Activated naive CD8-positive, alpha-beta T cell treated with anti-CD3 and anti-CD28 coated beads for 36 hours (primary cell): ENCODE data around the gene SDHAF3. TPM values are rescaled to one million over a fixed set of nuclear protein-coding genes. Genes with fewer than 3 reads are reported as not detected.
"Not testable (repeated sequence)": the region's sequence is repeated elsewhere in the genome, so short reads cannot be mapped to it uniquely, and the experiment has no call there.

Experiments
- DNase-seq: peaks from one replicate; pipeline ENCODE4 v3.0.0; 2021
- H3K27ac Mint-ChIP-seq: one replicate; pipeline ENCODE4 v1.8.0; 2022; ENCODE audit warnings: mild to moderate bottlenecking, moderate library complexity, mixed read lengths
- H3K27me3 Mint-ChIP-seq: one replicate; pipeline ENCODE4 v1.8.0; 2022; ENCODE audit warnings: mild to moderate bottlenecking, mixed read lengths
- H3K36me3 Mint-ChIP-seq: one replicate; pipeline ENCODE4 v1.8.0; 2021; ENCODE audit warnings: mild to moderate bottlenecking, mixed read lengths
- H3K4me1 Mint-ChIP-seq: one replicate; pipeline ENCODE4 v1.8.0; 2021; ENCODE audit warnings: mixed read lengths
- H3K4me3 Mint-ChIP-seq: one replicate; pipeline ENCODE4 v1.8.0; 2022; ENCODE audit warnings: mild to moderate bottlenecking, moderate library complexity, mixed read lengths
- H3K9me3 Mint-ChIP-seq: one replicate; pipeline ENCODE4 v1.8.0; 2022; ENCODE audit warnings: mixed read lengths
- total RNA-seq, 2 experiments: library from RNA; stranded (reverse); gene quantifications; one replicate each; pipeline ENCODE4 v1.2.3, GENCODE V29; 2021

Gene SDHAF3
- total RNA-seq: 10 to 100 TPM; 41.7 to 46.9 TPM

- Mint-ChIP-seq H3K27ac (peak within 1 kb of the TSS; percentile 96), H3K27me3 (no peaks in the 10 kb centered on the region), H3K4me1 (peaks cover 24% of the 10 kb centered on the region), H3K36me3 (peaks cover 31% of the 10 kb centered on the region), H3K9me3 (no peaks in the 10 kb centered on the region), H3K4me3 (peak within 1 kb of the TSS; percentile 96)
- DNase-seq: peak; percentile 96
Measured at GRCh38 chr7:97117372-97118188, at the start of gene SDHAF3. Gene SDHAF3, plus strand, starts transcription at chr7:97117698. Its CDS starts 26 bp downstream, at chr7:97117724.

DNA sequence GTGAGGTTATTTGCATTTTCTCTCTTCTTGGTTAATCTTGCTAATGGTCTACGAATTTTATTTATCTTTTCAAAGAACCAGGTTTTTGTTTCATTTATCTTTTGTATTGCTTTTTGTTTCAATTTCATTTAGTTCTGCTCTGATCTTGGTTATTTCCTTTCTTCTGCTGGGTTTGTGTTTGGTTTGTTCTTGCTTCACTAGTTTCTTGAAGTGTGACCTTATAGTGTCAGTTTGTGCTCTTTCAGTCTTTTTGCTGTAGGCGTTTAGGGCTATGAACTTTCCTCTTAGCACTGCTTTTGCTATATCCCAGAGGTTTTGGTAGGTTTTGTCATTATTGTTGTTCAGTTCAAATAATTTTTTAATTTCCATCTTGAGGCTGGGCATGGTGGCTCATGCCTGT is 45.5 kb upstream of the SDHAF3 start:
- not testable (repeated sequence) for H3K4me1 Mint-ChIP-seq, H3K4me3 Mint-ChIP-seq, H3K36me3 Mint-ChIP-seq, H3K9me3 Mint-ChIP-seq, DNase-seq, H3K27ac Mint-ChIP-seq
- peaks cover 43% of the 10 kb centered on the region for H3K27me3 Mint-ChIP-seq

DNA sequence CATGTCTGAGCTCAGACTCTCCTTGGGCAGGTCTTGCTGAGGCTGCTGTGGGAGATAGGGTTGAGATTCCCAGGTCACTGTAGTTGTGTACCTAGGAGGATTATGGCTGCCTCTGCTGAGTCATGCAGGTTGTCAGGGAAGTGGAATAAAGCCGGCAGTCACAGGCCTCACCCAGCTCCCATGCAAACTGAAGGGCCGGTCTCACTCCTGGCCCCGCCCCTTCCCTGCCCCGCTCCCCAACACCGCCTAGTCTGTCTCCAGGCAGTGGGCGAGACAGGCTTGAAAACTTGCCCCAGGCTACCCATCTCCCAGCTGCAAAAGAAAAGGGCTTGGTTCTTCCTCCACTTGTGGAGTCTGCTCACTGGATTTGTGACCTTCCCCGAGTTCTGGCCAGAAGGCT is 41.6 kb upstream of the SDHAF3 start:
- no peaks in the 10 kb centered on the region for H3K36me3 Mint-ChIP-seq
- peaks cover 51% of the 10 kb centered on the region for H3K27me3 Mint-ChIP-seq
- no peak for DNase-seq
- no peak overlapping the region for H3K27ac Mint-ChIP-seq
- peaks cover 10% of the 10 kb centered on the region for H3K4me1 Mint-ChIP-seq
- H3K4me3 Mint-ChIP-seq: no peak overlapping the region
- peaks cover 2% of the 10 kb centered on the region for H3K9me3 Mint-ChIP-seq

- Mint-ChIP-seq H3K36me3 (no peaks in the 10 kb centered on the region), H3K4me3 (no peak overlapping the region), H3K27ac (no peak overlapping the region), H3K27me3 (peaks cover 56% of the 10 kb centered on the region), H3K9me3 (no peaks in the 10 kb centered on the region), H3K4me1 (peaks cover 6% of the 10 kb centered on the region)
- no peak for DNase-seq
Measured at GRCh38 chr7:97078023-97078969, 39.2 kb upstream of the SDHAF3 start.

DNA sequence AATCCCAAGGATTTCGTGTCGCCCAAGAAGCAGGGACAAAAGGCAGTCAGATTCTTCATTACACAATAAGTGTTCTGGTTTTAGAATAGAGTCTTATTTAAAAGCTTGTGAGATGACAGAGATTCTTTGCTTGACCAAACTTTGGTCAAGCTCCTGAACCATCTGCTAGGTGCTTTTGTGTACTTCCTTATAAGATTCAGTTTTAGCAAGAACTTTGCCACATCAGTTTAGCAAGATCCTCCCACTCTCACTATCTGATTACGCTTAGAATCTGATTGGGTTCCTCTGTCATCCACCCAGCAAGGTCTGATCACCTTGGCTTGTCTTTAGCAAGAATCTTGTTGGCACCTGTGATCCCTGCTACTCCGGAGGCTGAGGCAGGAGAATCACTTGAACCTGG is 38.2 kb upstream of the SDHAF3 start:
- Mint-ChIP-seq H3K4me1 (peaks cover 6% of the 10 kb centered on the region), H3K4me3 (no peak overlapping the region), H3K27me3 (peaks cover 49% of the 10 kb centered on the region), H3K27ac (no peak overlapping the region), H3K9me3 (no peaks in the 10 kb centered on the region), H3K36me3 (no peaks in the 10 kb centered on the region)
- no peak for DNase-seq

GRCh38 chr7:97081521-97082300 is 35.8 kb upstream of the SDHAF3 start:
- H3K27ac Mint-ChIP-seq: no peak overlapping the region
- H3K9me3 Mint-ChIP-seq: no peaks in the 10 kb centered on the region
- H3K36me3 Mint-ChIP-seq: no peaks in the 10 kb centered on the region
- H3K4me1 Mint-ChIP-seq: peaks cover 6% of the 10 kb centered on the region
- DNase-seq: no peak
- peaks cover 36% of the 10 kb centered on the region for H3K27me3 Mint-ChIP-seq
- H3K4me3 Mint-ChIP-seq: no peak overlapping the region

GRCh38 chr7:97088364-97088763 is 29.1 kb upstream of the SDHAF3 start:
- H3K36me3 Mint-ChIP-seq: no peaks in the 10 kb centered on the region
- peaks cover 41% of the 10 kb centered on the region for H3K27me3 Mint-ChIP-seq

DNA sequence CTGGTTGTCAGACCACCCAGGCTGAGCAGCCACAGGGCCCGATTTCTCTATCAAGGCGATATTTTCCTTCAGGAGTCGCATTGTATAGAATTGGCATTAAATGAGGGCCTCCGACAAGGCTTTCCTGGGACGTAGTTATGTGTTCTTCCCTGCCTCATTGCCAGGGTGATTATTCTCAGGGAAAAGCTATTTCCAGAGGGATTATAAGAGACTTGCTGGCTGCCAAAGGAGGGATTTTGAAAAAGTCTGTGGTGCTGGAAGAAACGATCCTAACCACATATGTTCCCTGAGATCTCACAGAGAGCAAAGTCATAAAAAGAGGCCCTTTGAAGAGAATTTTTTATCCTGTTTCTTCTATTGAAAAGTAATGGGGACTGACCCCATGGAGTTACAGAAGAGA is 27.7 kb upstream of the SDHAF3 start:
- H3K4me1 Mint-ChIP-seq: peaks cover 5% of the 10 kb centered on the region
- DNase-seq: no peak
- no peak overlapping the region for H3K27ac Mint-ChIP-seq
- peaks cover 34% of the 10 kb centered on the region for H3K27me3 Mint-ChIP-seq
- no peak overlapping the region for H3K4me3 Mint-ChIP-seq
- no peaks in the 10 kb centered on the region for H3K36me3 Mint-ChIP-seq
- H3K9me3 Mint-ChIP-seq: no peaks in the 10 kb centered on the region

More at GRCh38 chr7:97088364-97088763, 29.1 kb upstream of the SDHAF3 start:
- H3K4me1 Mint-ChIP-seq: peaks cover 5% of the 10 kb centered on the region
- no peak for DNase-seq
- H3K27ac Mint-ChIP-seq: no peak overlapping the region
- H3K4me3 Mint-ChIP-seq: no peak overlapping the region
- H3K9me3 Mint-ChIP-seq: no peaks in the 10 kb centered on the region

- Mint-ChIP-seq H3K9me3 (no peaks in the 10 kb centered on the region), H3K27ac (no peak overlapping the region), H3K4me3 (no peak overlapping the region), H3K4me1 (peaks cover 5% of the 10 kb centered on the region), H3K27me3 (peaks cover 31% of the 10 kb centered on the region), H3K36me3 (no peaks in the 10 kb centered on the region)
- DNase-seq: no peak
Measured at GRCh38 chr7:97090761-97091353, 26.6 kb upstream of the SDHAF3 start.

DNA sequence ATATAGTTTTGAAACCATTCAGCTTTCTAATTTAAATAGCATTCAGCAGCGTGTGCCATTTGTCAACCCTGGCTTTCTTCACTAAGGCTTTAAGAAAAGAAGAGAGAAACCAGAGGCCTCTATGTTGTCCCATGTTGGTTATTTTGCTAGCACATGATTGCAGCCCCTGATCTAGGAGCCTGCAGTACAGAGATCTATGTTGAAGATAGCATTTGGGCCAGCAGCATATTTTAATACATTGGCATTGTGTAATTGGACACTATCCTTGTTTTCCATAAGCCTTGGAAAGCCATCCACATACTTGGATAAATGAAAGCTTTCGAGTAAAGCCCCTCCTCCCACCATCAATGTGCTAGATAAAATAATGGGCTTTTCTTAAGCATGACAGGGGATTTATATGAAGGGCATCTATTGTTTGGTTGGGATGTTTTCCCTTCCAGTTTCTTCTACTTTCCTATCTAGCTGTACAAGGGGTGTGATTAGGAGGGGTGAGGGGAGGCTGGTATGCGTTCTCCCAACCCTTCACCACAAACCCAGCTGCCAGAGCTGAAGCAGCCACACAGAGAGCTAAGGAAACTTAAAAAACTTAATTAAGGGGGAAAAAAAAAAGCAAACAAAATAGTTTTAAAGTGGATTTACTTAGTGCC is 23.1 kb upstream of the SDHAF3 start:
- Mint-ChIP-seq H3K4me3 (no peak overlapping the region), H3K27ac (no peak overlapping the region), H3K4me1 (peaks cover 5% of the 10 kb centered on the region), H3K36me3 (no peaks in the 10 kb centered on the region), H3K27me3 (peaks cover 26% of the 10 kb centered on the region), H3K9me3 (no peaks in the 10 kb centered on the region)
- DNase-seq: no peak

GRCh38 chr7:97096037-97096436 is 21.5 kb upstream of the SDHAF3 start:
- Mint-ChIP-seq H3K36me3 (no peaks in the 10 kb centered on the region), H3K27ac (no peak overlapping the region), H3K4me1 (peaks cover under 1% of the 10 kb centered on the region), H3K4me3 (no peak overlapping the region), H3K27me3 (peaks cover 28% of the 10 kb centered on the region), H3K9me3 (no peaks in the 10 kb centered on the region)
- DNase-seq: no peak

DNA sequence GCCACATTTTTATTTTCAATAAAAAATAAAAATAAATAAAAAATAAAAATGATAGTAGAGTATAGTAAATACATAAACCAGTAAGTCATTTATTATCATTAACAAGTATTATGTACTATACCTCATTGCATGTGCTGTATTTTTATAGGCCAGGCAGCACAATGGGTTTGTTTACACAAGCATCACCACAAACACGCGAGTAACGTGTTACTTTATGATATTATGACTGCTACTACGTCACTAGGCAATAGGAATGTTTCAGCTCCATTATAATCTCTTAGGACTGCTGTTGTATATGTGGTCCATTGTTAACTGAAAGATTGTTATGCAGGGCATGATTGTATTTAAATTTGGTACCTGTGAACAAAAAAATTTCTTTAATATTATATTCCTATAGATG is 20.8 kb upstream of the SDHAF3 start:
- no peak overlapping the region for H3K27ac Mint-ChIP-seq
- H3K27me3 Mint-ChIP-seq: peaks cover 32% of the 10 kb centered on the region
- no peaks in the 10 kb centered on the region for H3K9me3 Mint-ChIP-seq

DNA sequence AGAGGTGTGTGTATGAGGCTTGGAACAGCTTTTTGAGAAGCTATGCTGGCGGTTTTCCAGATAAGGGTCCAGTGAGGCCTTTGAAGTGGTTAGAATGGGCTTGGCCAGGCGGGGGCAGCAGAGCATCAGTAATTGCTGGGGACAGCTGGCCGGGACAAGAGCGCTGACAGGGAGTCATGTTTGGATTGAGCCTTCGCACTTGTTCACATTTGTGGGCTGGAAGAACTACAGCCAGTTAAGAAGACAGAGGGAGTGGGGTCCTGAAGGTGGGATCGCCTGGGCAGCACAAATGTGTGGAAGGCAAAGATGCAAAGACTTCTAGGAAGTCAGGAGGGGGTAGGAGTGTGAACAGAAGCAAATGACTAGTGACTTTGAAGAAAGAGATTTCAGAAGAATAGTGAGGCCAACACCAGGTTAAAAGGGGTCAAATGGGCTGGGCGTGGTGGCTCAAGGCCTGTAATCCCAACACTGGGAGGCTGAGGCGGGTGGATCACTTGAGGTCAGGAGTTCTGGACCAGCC is 12.7 kb upstream of the SDHAF3 start:
- Mint-ChIP-seq H3K36me3 (no peaks in the 10 kb centered on the region), H3K9me3 (peaks cover 3% of the 10 kb centered on the region), H3K4me1 (no peaks in the 10 kb centered on the region), H3K4me3 (no peak overlapping the region), H3K27me3 (peaks cover 33% of the 10 kb centered on the region), H3K27ac (no peak overlapping the region)
- DNase-seq: peak; percentile 65

More for the DNA sequence above, 20.8 kb upstream of the SDHAF3 start:
- no peak overlapping the region for H3K4me3 Mint-ChIP-seq
- no peaks in the 10 kb centered on the region for H3K36me3 Mint-ChIP-seq
- H3K4me1 Mint-ChIP-seq: no peaks in the 10 kb centered on the region
- no peak for DNase-seq
